Effector CD4-positive, alpha-beta T cell (primary cell): ENCODE data around the gene FREM1.

Experiments used
- DNase-seq: peaks from one replicate; pipeline ENCODE4 v3.0.0-alpha.2; 2020

Gene FREM1

GRCh38 chr9:14868772-14869583 lies 41.2 kb downstream of the FREM1 start:
- DNase-seq, result no peak

GRCh38 chr9:14868418-14868771 lies 41.8 kb downstream of the FREM1 start:
- DNase-seq, result no peak

GRCh38 chr9:14866200-14866749 lies 44.0 kb downstream of the FREM1 start:
- DNase-seq, result no peak

- no peak for DNase-seq
These were observed 45.9 kb downstream of the FREM1 start for GRCh38 chr9:14864309-14864708.

- DNase-seq, result no peak
These were observed 46.8 kb downstream of the FREM1 start for GRCh38 chr9:14863402-14863801.

- no peak for DNase-seq
These were observed 52.6 kb downstream of the FREM1 start for GRCh38 chr9:14857449-14858305.

- DNase-seq, result no peak
These were observed 60.4 kb downstream of the FREM1 start for GRCh38 chr9:14849851-14850250.

GRCh38 chr9:14849296-14849695 lies 60.9 kb downstream of the FREM1 start:
- no peak for DNase-seq

GRCh38 chr9:14846871-14847311 lies 63.3 kb downstream of the FREM1 start:
- peak; percentile 9 for DNase-seq

- DNase-seq, result no peak
These were observed 67.1 kb downstream of the FREM1 start for GRCh38 chr9:14843163-14843562.

- no peak for DNase-seq
These were observed 68.0 kb downstream of the FREM1 start for GRCh38 chr9:14842269-14842668.

GRCh38 chr9:14838701-14839100 lies 71.5 kb downstream of the FREM1 start:
- DNase-seq, result no peak

- no peak for DNase-seq
These were observed 73.3 kb downstream of the FREM1 start for GRCh38 chr9:14836885-14837284.

- no peak for DNase-seq
These were observed 78.6 kb downstream of the FREM1 start for GRCh38 chr9:14831661-14832060.

GRCh38 chr9:14831074-14831473 lies 79.2 kb downstream of the FREM1 start:
- DNase-seq, result no peak

GRCh38 chr9:14830057-14830456 lies 80.2 kb downstream of the FREM1 start:
- DNase-seq, result no peak

- DNase-seq, result no peak
These were observed 81.0 kb downstream of the FREM1 start for GRCh38 chr9:14829204-14829603.

- no peak for DNase-seq
These were observed 82.4 kb downstream of the FREM1 start for GRCh38 chr9:14827805-14828204.

GRCh38 chr9:14824481-14824880 lies 85.7 kb downstream of the FREM1 start:
- DNase-seq, result no peak

GRCh38 chr9:14823800-14824199 lies 86.4 kb downstream of the FREM1 start:
- no peak for DNase-seq

GRCh38 chr9:14822666-14823065 lies 87.6 kb downstream of the FREM1 start:
- DNase-seq, result no peak

GRCh38 chr9:14819183-14819582 lies 91.0 kb downstream of the FREM1 start:
- DNase-seq, result no peak

- no peak for DNase-seq
These were observed 96.0 kb downstream of the FREM1 start for GRCh38 chr9:14814249-14814628.
